ENCODE data around the gene HSH2D. TPM values are rescaled to one million over a fixed set of nuclear protein-coding genes. Genes with fewer than 3 reads are reported as not detected.

The HSH2D gene
- polyA plus RNA-seq, 1 of the 3 experiments (the other 2 are of a cell fraction) = not detected

GRCh38 chr19:16133818-16134217 is 9.7 kb upstream of the HSH2D start:
- Histone ChIP-seq H3K9me2 (no peaks in the 10 kb centered on the region), H3K4me1 (ENCODE audit: control insufficient read depth in 1 of 2, insufficient read depth in 2 of 2, low read depth in 1 of 2, low read length in 1 of 2) (no peaks in the 10 kb centered on the region), H4K20me1 (ENCODE audit: insufficient read depth) (no peaks in the 10 kb centered on the region), H3K9me3 (no peaks in the 10 kb centered on the region), H3K27me3 (ENCODE audit: insufficient read depth) (no peaks in the 10 kb centered on the region), H3K9ac (no peak overlapping the region), H3K4me2 (no peak overlapping the region), H3K79me2 (ENCODE audit: insufficient read depth) (no peaks in the 10 kb centered on the region), H3K4me3 (ENCODE audit: low read depth in 2 of 2, low read length in 1 of 2) (no peak overlapping the region), H3K27ac (ENCODE audit: low read depth in 2 of 2, low read length in 1 of 2) (no peak overlapping the region), H3F3A (replicated peaks; ENCODE audit: insufficient read depth) (no peaks in the 10 kb centered on the region), H3K36me3 (replicated peaks in 1 of 2; ENCODE audit: control insufficient read depth in 1 of 2, insufficient read depth in 2 of 2, low read length in 1 of 2) (peaks cover 17 to 35% of the 10 kb centered on the region in 2 experiments), H2AFZ (ENCODE audit: low read depth) (no peak overlapping the region)
- TF ChIP-seq NFIC (IDR thresholded peaks at IDR 0.05; ENCODE audit: borderline replicate concordance) (no peak), RCOR1 (IDR thresholded peaks at IDR 0.05; ENCODE audit: low read length) (no peak), PBX3 (IDR thresholded peaks at IDR 0.05) (no peak), RAD21 (IDR thresholded peaks at IDR 0.05; ENCODE audit: low read length) (no peak), GABPA (IDR thresholded peaks at IDR 0.05; ENCODE audit: low read depth) (no peak), NRF1 (IDR thresholded peaks at IDR 0.05; ENCODE audit: low read depth, low read length) (no peak), YY1 (IDR thresholded peaks at IDR 0.05; ENCODE audit: low read depth) (no peak), SIN3A (IDR thresholded peaks at IDR 0.05; ENCODE audit: borderline replicate concordance, low read depth, low read length) (no peak), EP300 (IDR thresholded peaks at IDR 0.05; ENCODE audit: borderline replicate concordance in 1 of 2, low read depth in 1 of 2, low read length in 1 of 2) (no peak), GATA2 (CRISPR knock-in tag; IDR thresholded peaks at IDR 0.05) (no peak), JUND (IDR thresholded peaks at IDR 0.05) (no peak), CHD2 (IDR thresholded peaks at IDR 0.05; ENCODE audit: low read length, partially characterized antibody) (no peak)
- TF ChIP-seq, protein P1, sequence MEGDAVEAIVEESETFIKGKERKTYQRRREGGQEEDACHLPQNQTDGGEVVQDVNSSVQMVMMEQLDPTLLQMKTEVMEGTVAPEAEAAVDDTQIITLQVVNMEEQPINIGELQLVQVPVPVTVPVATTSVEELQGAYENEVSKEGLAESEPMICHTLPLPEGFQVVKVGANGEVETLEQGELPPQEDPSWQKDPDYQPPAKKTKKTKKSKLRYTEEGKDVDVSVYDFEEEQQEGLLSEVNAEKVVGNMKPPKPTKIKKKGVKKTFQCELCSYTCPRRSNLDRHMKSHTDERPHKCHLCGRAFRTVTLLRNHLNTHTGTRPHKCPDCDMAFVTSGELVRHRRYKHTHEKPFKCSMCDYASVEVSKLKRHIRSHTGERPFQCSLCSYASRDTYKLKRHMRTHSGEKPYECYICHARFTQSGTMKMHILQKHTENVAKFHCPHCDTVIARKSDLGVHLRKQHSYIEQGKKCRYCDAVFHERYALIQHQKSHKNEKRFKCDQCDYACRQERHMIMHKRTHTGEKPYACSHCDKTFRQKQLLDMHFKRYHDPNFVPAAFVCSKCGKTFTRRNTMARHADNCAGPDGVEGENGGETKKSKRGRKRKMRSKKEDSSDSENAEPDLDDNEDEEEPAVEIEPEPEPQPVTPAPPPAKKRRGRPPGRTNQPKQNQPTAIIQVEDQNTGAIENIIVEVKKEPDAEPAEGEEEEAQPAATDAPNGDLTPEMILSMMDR (IDR thresholded peaks at IDR 0.05) = no peak
- TF ChIP-seq, protein P2, sequence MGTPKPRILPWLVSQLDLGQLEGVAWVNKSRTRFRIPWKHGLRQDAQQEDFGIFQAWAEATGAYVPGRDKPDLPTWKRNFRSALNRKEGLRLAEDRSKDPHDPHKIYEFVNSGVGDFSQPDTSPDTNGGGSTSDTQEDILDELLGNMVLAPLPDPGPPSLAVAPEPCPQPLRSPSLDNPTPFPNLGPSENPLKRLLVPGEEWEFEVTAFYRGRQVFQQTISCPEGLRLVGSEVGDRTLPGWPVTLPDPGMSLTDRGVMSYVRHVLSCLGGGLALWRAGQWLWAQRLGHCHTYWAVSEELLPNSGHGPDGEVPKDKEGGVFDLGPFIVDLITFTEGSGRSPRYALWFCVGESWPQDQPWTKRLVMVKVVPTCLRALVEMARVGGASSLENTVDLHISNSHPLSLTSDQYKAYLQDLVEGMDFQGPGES (IDR thresholded peaks at IDR 0.05; ENCODE audit: low read depth, low read length) = no peak
- TF ChIP-seq, protein P3, sequence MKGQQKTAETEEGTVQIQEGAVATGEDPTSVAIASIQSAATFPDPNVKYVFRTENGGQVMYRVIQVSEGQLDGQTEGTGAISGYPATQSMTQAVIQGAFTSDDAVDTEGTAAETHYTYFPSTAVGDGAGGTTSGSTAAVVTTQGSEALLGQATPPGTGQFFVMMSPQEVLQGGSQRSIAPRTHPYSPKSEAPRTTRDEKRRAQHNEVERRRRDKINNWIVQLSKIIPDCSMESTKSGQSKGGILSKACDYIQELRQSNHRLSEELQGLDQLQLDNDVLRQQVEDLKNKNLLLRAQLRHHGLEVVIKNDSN (IDR thresholded peaks at IDR 0.05; ENCODE audit: borderline replicate concordance, low read depth) = no peak
- CTCF ChIA-PET = interaction anchor here (1.1 to 1.7 kb wide), 3 partner anchors 8 to 92 kb away, joined by 3 to 4 read pairs (median 3); no protein-coding TSS in a partner anchor
- no peak for DNase-seq
- POLR2A ChIA-PET = no interaction called here
- WGBS (ENCODE audit: low lambda C conversion rate) = 100% methylated on average over 3 of the region's 4 CpGs

All from SK-N-SH (cell line).